Esophagus squamous epithelium (tissue), 5 donors: Measurements from ENCODE around the gene TOR4A. TPM values are rescaled to one million over a fixed set of nuclear protein-coding genes. Genes with fewer than 3 reads are reported as not detected.

Experiments used
- DNase-seq: peaks from one replicate; lab custom pipeline; 2025; lab: John Stamatoyannopoulos, UW
- H3K27ac ChIP-seq, 4 donors: fragments of 200-600 bp; sonication (generic); one replicate each; pipeline ENCODE4 v1.5.1; 2016 to 2019; ENCODE audit warnings: mild to moderate bottlenecking in 1 of 4
- H3K27me3 ChIP-seq, 4 donors: fragments of 200-600 bp; sonication (generic); 1 replicate in 3 of 4; 2 replicates in 1 of 4; pipeline versions ENCODE4 v1.5.1 to v1.6.0; 2017 to 2021; ENCODE audit warnings: antibody characterized with exemption in 1 of 4
- H3K36me3 ChIP-seq, 3 donors: fragments of 200-600 bp; sonication (generic); one replicate each; pipeline ENCODE4 v1.5.1; 2016 to 2019
- H3K4me1 ChIP-seq, 3 donors: fragments of 200-600 bp; sonication (generic); one replicate each; pipeline ENCODE4 v1.5.1; 2017 to 2019
- H3K4me3 ChIP-seq, 4 donors: fragments of 200-600 bp; sonication (generic); 1 replicate in 3 of 4; 2 replicates in 1 of 4; pipeline ENCODE4 v1.5.1; 2016 to 2019; ENCODE audit warnings: mild to moderate bottlenecking in 2 of 4, moderate library complexity in 1 of 4
- H3K9me3 ChIP-seq, 3 donors: fragments of 200-600 bp; sonication (generic); one replicate each; pipeline ENCODE4 v1.5.1; 2016 to 2019
- POLR2A ChIP-seq, 4 donors: fragments of 450-650 bp; IDR thresholded peaks; one replicate each; pipeline ENCODE4 v1.6.1; 2017; ENCODE audit warnings: antibody characterized with exemption in 4 of 4, mild to moderate bottlenecking in 4 of 4, moderate library complexity in 3 of 4
- WGBS, 2 donors: methylation state at CpG; one replicate each; pipeline ENCODE4 v1.1.5; 2018; 5-methylcytosine and 5-hydroxymethylcytosine counted together
- intact Hi-C: fragments of 100-400 bp; cut with DNase I; formaldehyde crosslinking; loops from one replicate; pipeline ENCODE4 v1.15.0; 2022
- total RNA-seq, 4 donors: library from RNA; depleted of rRNA; stranded (reverse); fragments of >200 nt; gene quantifications; one replicate each; pipeline ENCODE4 v1.1.0, GENCODE V29; 2016
- TF ChIP-seq, protein P1 (sequence below), 6 experiments: fragments of 450-650 bp in 4 of 6; fragments of 200-600 bp in 2 of 6; sonication (generic) in 2 of 6; IDR thresholded peaks; one replicate each; pipeline ENCODE4 v1.5.1; 2016 to 2019; ENCODE audit warnings: antibody characterized with exemption in 6 of 6, mild to moderate bottlenecking in 4 of 6, moderate library complexity in 4 of 6
- donor health status: DM: yes; HTN: yes; CAD: no.

The TOR4A gene
- total RNA-seq, 4 donors from 2014 or later: 8.8 to 17.5 (median 13.5) TPM

DNA sequence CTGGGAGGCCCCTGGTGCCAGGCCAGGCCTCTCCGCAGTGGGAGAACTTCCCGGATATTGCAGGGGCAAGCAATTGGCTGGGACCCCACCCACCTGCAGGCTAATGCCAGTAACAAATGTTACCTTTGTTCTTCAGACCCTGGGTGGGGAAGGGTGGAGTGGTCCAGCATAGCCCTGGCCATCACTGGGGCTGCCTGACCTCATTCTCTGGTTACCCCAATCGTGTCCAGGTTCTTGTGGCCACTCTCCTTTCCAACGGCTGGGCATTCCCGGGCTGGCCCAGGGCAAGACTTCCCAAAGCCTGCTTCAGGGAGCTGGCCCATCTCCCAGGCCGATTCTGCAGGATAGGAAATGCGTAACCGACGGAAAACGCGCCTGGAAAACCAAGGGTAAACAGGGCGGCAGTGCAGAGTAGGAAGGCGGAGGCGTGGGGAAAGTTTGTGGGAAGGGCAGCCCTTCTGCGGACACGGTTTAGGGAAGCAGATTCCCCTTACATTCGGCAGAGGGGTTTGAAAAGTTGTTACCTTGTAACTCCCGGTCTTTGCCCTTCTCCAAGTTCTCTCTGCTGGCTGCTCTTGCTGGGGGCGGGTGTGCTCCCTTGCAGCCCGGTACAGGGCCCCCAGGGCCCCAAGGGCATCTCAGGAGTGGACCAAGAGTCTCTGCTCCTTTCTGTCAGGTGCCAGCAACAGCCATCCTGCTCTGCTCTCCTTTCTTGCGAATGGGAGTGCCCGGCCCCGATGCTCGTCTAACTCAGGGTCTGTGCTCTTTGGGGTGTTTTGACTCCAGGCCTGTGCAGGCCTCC is 21.1 kb downstream of the TOR4A start:
- 67 to 89% methylated on average over 12 to 17 of the region's 24 CpGs for WGBS, 2 donors
- Histone ChIP-seq H3K36me3 (peaks cover 0 to 15% (median 0%) of the 10 kb centered on the region in 3 donors), H3K4me1 (peaks cover 44 to 92% (median 54%) of the 10 kb centered on the region in 3 donors), H3K4me3 (peak overlapping the region in 3 of 4 donors; percentile 53 to 79 (median 59)), H3K27ac (peak overlapping the region; percentile 31 to 85 (median 66)), H3K9me3 (peaks cover 0 to 7% (median 5%) of the 10 kb centered on the region in 3 donors), H3K27me3 (peaks cover 0 to 78% (median 2%) of the 10 kb centered on the region in 4 donors)
- DNase-seq: no peak
- intact Hi-C loops: loop anchor here (5.0 to 10.0 kb wide), 2 partner anchors 109 to 136 kb away; no protein-coding TSS in a partner anchor
- no peak for TF ChIP-seq POLR2A (IDR thresholded peaks at IDR 0.05)
- TF ChIP-seq, protein P1, sequence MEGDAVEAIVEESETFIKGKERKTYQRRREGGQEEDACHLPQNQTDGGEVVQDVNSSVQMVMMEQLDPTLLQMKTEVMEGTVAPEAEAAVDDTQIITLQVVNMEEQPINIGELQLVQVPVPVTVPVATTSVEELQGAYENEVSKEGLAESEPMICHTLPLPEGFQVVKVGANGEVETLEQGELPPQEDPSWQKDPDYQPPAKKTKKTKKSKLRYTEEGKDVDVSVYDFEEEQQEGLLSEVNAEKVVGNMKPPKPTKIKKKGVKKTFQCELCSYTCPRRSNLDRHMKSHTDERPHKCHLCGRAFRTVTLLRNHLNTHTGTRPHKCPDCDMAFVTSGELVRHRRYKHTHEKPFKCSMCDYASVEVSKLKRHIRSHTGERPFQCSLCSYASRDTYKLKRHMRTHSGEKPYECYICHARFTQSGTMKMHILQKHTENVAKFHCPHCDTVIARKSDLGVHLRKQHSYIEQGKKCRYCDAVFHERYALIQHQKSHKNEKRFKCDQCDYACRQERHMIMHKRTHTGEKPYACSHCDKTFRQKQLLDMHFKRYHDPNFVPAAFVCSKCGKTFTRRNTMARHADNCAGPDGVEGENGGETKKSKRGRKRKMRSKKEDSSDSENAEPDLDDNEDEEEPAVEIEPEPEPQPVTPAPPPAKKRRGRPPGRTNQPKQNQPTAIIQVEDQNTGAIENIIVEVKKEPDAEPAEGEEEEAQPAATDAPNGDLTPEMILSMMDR (IDR thresholded peaks at IDR 0.05): no peak

DNA sequence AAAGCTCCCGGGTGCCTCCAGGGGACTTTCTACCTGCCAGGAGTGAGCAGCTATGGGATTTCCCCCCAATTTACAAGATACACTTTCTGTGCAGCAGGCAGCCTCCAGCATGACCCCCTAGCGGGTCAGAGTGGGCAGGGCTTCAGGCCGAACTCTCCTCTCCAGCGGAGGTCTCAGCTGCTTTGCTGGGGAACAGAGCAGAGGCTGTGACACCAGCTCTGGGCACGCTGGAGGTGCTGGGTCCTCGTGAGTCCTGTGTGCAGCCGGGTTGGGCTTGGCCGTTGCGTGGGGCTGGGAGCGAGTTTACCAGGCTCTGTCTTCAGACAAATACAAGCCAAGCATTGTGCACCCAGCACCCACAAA is 21.7 kb downstream of the TOR4A start:
- Histone ChIP-seq H3K4me3 (peak overlapping the region in 3 of 4 donors; percentile 53 to 79 (median 59)), H3K4me1 (peaks cover 49 to 92% (median 57%) of the 10 kb centered on the region in 3 donors)

DNA sequence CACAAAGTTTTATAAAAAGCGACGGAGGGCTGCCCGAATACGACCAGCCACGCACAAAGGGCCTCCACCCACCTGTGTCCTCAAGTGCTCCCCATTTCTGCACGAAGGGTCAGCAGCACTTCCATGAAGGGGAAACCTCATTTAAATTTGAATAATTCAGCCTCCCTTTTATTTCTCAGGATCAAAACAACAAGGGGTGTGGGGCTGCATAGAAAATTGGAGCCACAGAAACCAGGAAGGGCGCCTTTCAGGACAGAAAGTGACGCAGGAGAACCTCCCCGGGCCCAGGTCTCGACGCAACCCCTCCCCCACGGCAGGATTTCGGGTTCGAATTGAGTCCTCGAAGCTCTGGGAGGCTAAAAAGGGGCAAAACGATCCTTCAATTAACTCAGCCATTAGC is 22.4 kb downstream of the TOR4A start:
- WGBS, 2 donors: 39 to 44% methylated on average over 16 of the region's 16 CpGs
- Histone ChIP-seq H3K27me3 (peaks cover 0 to 74% (median 2%) of the 10 kb centered on the region in 4 donors), H3K36me3 (peaks cover 0 to 15% (median 0%) of the 10 kb centered on the region in 3 donors), H3K27ac (peak overlapping the region; percentile 16 to 85 (median 50)), H3K4me3 (peak overlapping the region; percentile 53 to 79 (median 58)), H3K4me1 (peaks cover 55 to 94% (median 60%) of the 10 kb centered on the region in 3 donors), H3K9me3 (peaks cover 0 to under 1% (median 0%) of the 10 kb centered on the region in 3 donors)
- intact Hi-C loops: loop anchor here (5.0 to 10.0 kb wide), 2 partner anchors 107 to 135 kb away; no protein-coding TSS in a partner anchor
- DNase-seq: no peak
- no peak for TF ChIP-seq POLR2A (IDR thresholded peaks at IDR 0.05)
- TF ChIP-seq, protein P1 (IDR thresholded peaks at IDR 0.05): no peak

More for the DNA sequence above, 21.7 kb downstream of the TOR4A start:
- no peak for DNase-seq
- peaks cover 0 to 7% (median 4%) of the 10 kb centered on the region in 3 donors for H3K9me3 ChIP-seq
- WGBS, 2 donors: no CpG with 5 or more reads among the region's 10 CpGs
- peak overlapping the region; percentile 11 to 85 (median 82) for H3K27ac ChIP-seq
- H3K36me3 ChIP-seq: peaks cover 0 to 15% (median 0%) of the 10 kb centered on the region in 3 donors
- intact Hi-C loops: loop anchor here (5.0 to 10.0 kb wide), 2 partner anchors 108 to 136 kb away; no protein-coding TSS in a partner anchor
- no peak for TF ChIP-seq POLR2A (IDR thresholded peaks at IDR 0.05)
- TF ChIP-seq, protein P1 (IDR thresholded peaks at IDR 0.05): no peak
- peaks cover 0 to 74% (median 2%) of the 10 kb centered on the region in 4 donors for H3K27me3 ChIP-seq

DNA sequence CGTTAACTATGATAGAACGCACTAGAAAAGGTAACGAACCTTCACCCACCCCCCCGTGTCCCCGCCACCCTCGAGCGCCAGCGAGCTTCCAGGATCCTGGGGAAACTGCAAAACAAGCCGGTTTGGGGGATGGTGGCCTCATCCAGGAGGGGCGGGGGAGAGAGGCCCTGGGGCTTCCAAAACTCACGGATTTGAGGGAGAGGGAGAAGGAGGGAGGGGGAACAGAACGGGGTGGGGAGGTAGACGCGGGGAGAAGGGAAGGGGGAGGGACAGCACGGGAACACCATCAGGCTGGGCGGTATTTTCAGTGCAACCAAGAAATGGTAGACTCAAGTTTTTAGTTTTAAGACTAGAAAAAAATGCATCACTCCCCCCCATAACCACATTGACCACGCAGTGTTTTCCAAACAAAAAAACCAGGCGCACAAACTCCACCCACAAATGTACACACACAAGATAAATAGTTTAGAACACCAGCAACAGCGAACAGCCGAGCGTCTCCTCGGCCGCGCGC is 23.1 kb downstream of the TOR4A start:
- WGBS, 2 donors: 2 to 4% methylated on average over 12 to 18 of the region's 25 CpGs
- H3K4me3 ChIP-seq: peak overlapping the region; percentile 53 to 79 (median 58)
- TF ChIP-seq, protein P1 (IDR thresholded peaks at IDR 0.05): no peak
- no peak for TF ChIP-seq POLR2A (IDR thresholded peaks at IDR 0.05)
- intact Hi-C loops: no loop called here
- H3K36me3 ChIP-seq: peaks cover 0 to 15% (median 0%) of the 10 kb centered on the region in 3 donors
- H3K27ac ChIP-seq: peak overlapping the region; percentile 68 to 91 (median 83)
- H3K9me3 ChIP-seq: no peaks in the 10 kb centered on the region
- no peak for DNase-seq
- H3K4me1 ChIP-seq: peaks cover 60 to 94% (median 62%) of the 10 kb centered on the region in 3 donors
- peaks cover 0 to 73% (median 2%) of the 10 kb centered on the region in 4 donors for H3K27me3 ChIP-seq
